Measurements from ENCODE around the gene RGMB. TPM values are rescaled to one million over a fixed set of nuclear protein-coding genes. Genes with fewer than 3 reads are reported as not detected.

The RGMB gene
- total RNA-seq, 1 donor from 2014 or later: 20.9 TPM

GRCh38 chr5:98769210-98769958, 4.1 kb upstream of the RGMB start:
- peak; percentile 65 for TF ChIP-seq CTCF (conservative IDR thresholded peaks at IDR 0.05; ENCODE audit: low read depth, low read length)
- no peak for DNase-seq (ENCODE audit: low read depth)
- peak overlapping the region; percentile 86 for H3K4me3 ChIP-seq (ENCODE audit: low read depth, low read length)

GRCh38 chr5:98769959-98770208, 3.6 kb upstream of the RGMB start:
- H3K4me3 ChIP-seq (ENCODE audit: low read depth, low read length): peak overlapping the region; percentile 86
- no peak for DNase-seq (ENCODE audit: low read depth)
- TF ChIP-seq CTCF (conservative IDR thresholded peaks at IDR 0.05; ENCODE audit: low read depth, low read length): no peak

- no peak for DNase-seq (ENCODE audit: low read depth)
- peak overlapping the region; percentile 86 for H3K4me3 ChIP-seq (ENCODE audit: low read depth, low read length)
- no peak for TF ChIP-seq CTCF (conservative IDR thresholded peaks at IDR 0.05; ENCODE audit: low read depth, low read length)
Observed at GRCh38 chr5:98770209-98770910, 3.1 kb upstream of the RGMB start.

GRCh38 chr5:98770911-98771322, 2.5 kb upstream of the RGMB start:
- no peak for DNase-seq (ENCODE audit: low read depth)
- peak overlapping the region; percentile 86 for H3K4me3 ChIP-seq (ENCODE audit: low read depth, low read length)
- TF ChIP-seq CTCF (conservative IDR thresholded peaks at IDR 0.05; ENCODE audit: low read depth, low read length): no peak

DNA sequence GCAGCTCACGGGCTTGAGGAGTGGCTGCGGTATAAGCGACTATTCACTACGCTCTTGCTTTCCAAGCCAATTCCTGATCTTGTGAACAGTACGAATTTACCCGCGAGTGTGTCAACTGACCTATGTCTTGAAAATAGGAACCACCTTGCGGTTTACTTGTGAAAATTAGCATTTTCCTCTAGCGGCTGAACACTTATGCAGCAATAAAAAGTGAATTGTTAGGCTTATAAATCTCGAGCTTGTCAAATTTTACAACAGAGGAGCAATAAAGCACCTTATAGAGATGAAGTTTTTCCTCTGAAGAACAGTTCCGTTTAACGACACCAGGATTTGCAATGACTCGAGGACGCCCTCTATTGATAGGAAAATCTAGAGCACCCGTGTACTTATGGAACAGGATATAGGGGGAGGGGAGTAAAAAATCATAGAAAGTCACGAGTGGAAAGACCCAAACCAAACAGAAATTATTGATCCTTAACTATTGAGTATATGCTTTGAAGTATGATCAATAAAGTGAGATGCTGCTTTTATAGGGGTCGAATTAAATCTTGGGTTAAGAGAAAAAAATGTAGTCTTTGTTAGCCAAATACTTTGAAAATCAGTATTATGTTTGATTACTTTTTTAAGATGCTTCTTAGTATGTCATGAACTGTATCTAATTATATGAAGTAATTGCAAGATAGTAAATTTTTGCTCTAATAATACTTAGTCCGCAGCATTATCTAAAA, 1.9 kb upstream of the RGMB start:
- peak; percentile 79 for DNase-seq (ENCODE audit: low read depth)
- H3K4me3 ChIP-seq (ENCODE audit: low read depth, low read length): peak overlapping the region; percentile 86
- TF ChIP-seq CTCF (conservative IDR thresholded peaks at IDR 0.05; ENCODE audit: low read depth, low read length): peak; percentile 97

DNA sequence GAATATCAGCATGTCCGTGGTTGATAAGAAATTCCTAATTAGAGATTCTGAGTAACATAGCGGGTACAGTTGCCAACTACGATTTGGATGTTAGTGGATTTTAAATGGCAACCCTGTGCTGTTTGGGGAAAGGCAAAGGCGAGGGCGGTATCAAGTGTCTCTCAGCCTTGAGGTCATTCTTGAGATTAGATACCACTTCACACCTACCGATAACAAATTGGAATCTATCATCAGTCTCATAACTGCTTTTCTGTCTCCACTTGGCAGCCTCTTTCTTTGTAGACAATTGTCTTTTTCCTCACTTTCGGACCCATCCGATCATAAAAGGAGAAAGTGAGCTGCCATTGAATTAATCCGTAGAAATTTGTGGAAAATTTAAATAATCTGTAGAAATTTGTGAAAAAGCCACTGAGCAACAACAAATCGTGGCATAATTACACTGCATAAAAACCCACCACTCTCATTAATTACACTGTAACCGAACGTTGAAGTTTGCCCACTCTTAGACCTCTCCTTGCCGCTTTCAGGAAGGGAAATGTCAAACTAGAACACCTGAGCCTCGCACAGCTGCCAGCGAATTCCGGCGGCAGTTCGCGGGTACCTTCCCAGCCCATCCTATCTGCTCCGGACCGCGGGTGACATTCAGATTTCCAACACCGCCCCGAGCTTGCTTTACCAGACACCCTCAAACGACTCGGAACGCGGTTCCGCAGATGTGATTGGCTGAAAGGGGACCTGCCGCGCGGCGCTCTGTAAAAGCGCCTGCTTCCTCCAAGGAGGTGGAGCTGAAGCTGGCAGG, 849 bp upstream of the RGMB start:
- TF ChIP-seq CTCF (conservative IDR thresholded peaks at IDR 0.05; ENCODE audit: low read depth, low read length): no peak
- H3K4me3 ChIP-seq (ENCODE audit: low read depth, low read length): peak overlapping the region; percentile 67
- no peak for DNase-seq (ENCODE audit: low read depth)

All from epithelial cell of proximal tubule (primary cell).